Adrenal gland (tissue), 12 donors: ENCODE results near the gene PEF1. TPM values are rescaled to one million over a fixed set of nuclear protein-coding genes. Genes with fewer than 3 reads are reported as not detected.

Experiments
- DNase-seq, 7 donors: peaks; one replicate each; pipeline ENCODE4 v3.0.0-alpha.2; 2019 to 2020
- H3K27ac ChIP-seq, 5 donors: fragments of 200-600 bp; sonication (generic) in 4 of 5; 1 replicate in 3 of 5; 2 replicates in 2 of 5; pipeline versions ENCODE4 v1.5.1 to v1.8.0; 2016 to 2020; ENCODE audit warnings: mild to moderate bottlenecking in 1 of 5
- H3K27me3 ChIP-seq: fragments of 200-600 bp; 2 replicates; pipeline ENCODE4 v1.8.0; 2021
- H3K36me3 ChIP-seq, 2 donors: fragments of 200-600 bp; replicated peaks in 1 of 2; 1 replicate in 1 of 2; 2 replicates in 1 of 2; pipeline versions ENCODE4 v1.5.1 to v1.8.0; 2018 to 2022
- H3K4me1 ChIP-seq, 2 donors: fragments of 200-600 bp; replicated peaks in 1 of 2; 1 replicate in 1 of 2; 2 replicates in 1 of 2; pipeline versions ENCODE4 v1.5.1 to v1.8.0; 2018 to 2021
- H3K4me3 ChIP-seq, 4 donors: fragments of 200-600 bp; sonication (generic) in 3 of 4; one replicate each; pipeline ENCODE4 v1.5.1; 2016 to 2018
- H3K9me3 ChIP-seq, 3 donors: fragments of 200-600 bp; sonication (generic) in 1 of 3; replicated peaks in 1 of 3; 1 replicate in 2 of 3; 2 replicates in 1 of 3; pipeline versions ENCODE4 v1.5.1 to v1.8.0; 2016 to 2021
- CTCF ChIP-seq, 6 experiments: fragments of 450-650 bp in 4 of 6; fragments of 200-600 bp in 2 of 6; sonication (generic) in 1 of 6; IDR thresholded peaks; 1 replicate in 5 of 6; 2 replicates in 1 of 6; pipeline versions ENCODE4 v1.5.1 to v1.8.0; 2016 to 2021; ENCODE audit warnings: antibody characterized with exemption in 6 of 6, mild to moderate bottlenecking in 2 of 6, moderate library complexity in 1 of 6
- POLR2A ChIP-seq, 2 donors: fragments of 450-650 bp; IDR thresholded peaks; one replicate each; pipeline ENCODE4 v1.6.1; 2017; ENCODE audit warnings: antibody characterized with exemption in 2 of 2, mild to moderate bottlenecking in 2 of 2, moderate library complexity in 1 of 2
- WGBS, 4 donors: extraction: QIAGEN DNeasy Blood & Tissue Kit in 2 of 4; methylation state at CpG; one replicate each; pipeline versions ENCODE4 v1.1.5 to v1.1.7; 2013 to 2017; 5-methylcytosine and 5-hydroxymethylcytosine counted together
- intact Hi-C, 2 donors: fragments of 100-400 bp; cut with DNase I; formaldehyde crosslinking; loops; one replicate each; pipeline versions ENCODE4 v1.14.1 to v1.15.0; 2022 to 2023
- polyA plus RNA-seq, 3 donors: library from polyadenylated mRNA; stranded (reverse); fragments of 200-250 nt in 2 of 3; fragments of 350-450 nt in 1 of 3; fragmentation: Illumina TruSeq in 1 of 3; extraction: RNeasy Lipid Tissue Mini Kit (QIAGEN cat#74804) in 1 of 3; gene quantifications; one replicate each; pipeline ENCODE4 v1.2.3, GENCODE V29; 2013 to 2014
- total RNA-seq, 9 donors: library from RNA; depleted of rRNA in 4 of 9; stranded (reverse); fragments of >200 nt in 4 of 9; fragments of 120-200 nt in 1 of 9; fragmentation: NEBNext Ultra II Directional in 1 of 9; extraction: Animal tissue kit (Norgen Biotek cat#: 25700) in 1 of 9; gene quantifications; one replicate each; pipeline versions ENCODE4 v1.1.0 to v1.2.4, GENCODE V29; 2013 to 2023
- donor health status: healthy with polysubstance abuse.
- donor health status: Bipolar disorder and iron deficiency.
- donor health status: DM: yes; HTN: yes; CAD: no.
- donor health status: DM: no; HTN: no; CAD: no.
- donor health status: DM: no; HTN: no; CAD: no.
- donor health status: DM: yes; HTN: yes; CAD: no.

The PEF1 gene
- total and polyA plus RNA-seq, 12 donors: 58.2 to 132 (median 86.2) TPM

GRCh38 chr1:31617218-31617915 is 27.3 kb downstream of the PEF1 start, which contains the start of gene HCRTR1:
HCRTR1 (plus strand) TSS chr1:31617689; CDS start chr1:31619193, 1,504 bp downstream.
- intact Hi-C loops: no loop called here
- Histone ChIP-seq H3K36me3 (no peaks in the 10 kb centered on the region), H3K9me3 (no peaks in the 10 kb centered on the region), H3K4me3 (peak within 1 kb of the TSS in 2 of 4 donors; percentile 20 to 55), H3K27me3 (peaks cover 8% of the 10 kb centered on the region), H3K4me1 (peaks cover 8 to 13% of the 10 kb centered on the region in 2 donors), H3K27ac (no peak within 1 kb of the TSS)
- peak in 1 of 7 donors; percentile 9 for DNase-seq
- 10 to 29% (median 14%) methylated on average over 9 to 48 of the region's 48 CpGs for WGBS, 4 donors
- TF ChIP-seq POLR2A (IDR thresholded peaks at IDR 0.05) (no peak), CTCF (IDR thresholded peaks at IDR 0.05) (no peak)

- Histone ChIP-seq H3K4me3 (no peak overlapping the region), H3K4me1 (peaks cover 8 to 13% of the 10 kb centered on the region in 2 donors), H3K27me3 (peaks cover 8% of the 10 kb centered on the region), H3K36me3 (no peaks in the 10 kb centered on the region), H3K27ac (no peak overlapping the region), H3K9me3 (no peaks in the 10 kb centered on the region)
- 67 to 89% (median 78%) methylated on average over 2 of the region's 2 CpGs for WGBS, 4 donors
- no peak for TF ChIP-seq POLR2A (IDR thresholded peaks at IDR 0.05)
- TF ChIP-seq CTCF (IDR thresholded peaks at IDR 0.05): no peak
- intact Hi-C loops: no loop called here
- DNase-seq: peak in 1 of 7 donors; percentile 8
Measured at GRCh38 chr1:31615939-31616338, 28.7 kb downstream of the PEF1 start.

- peaks cover 8 to 13% of the 10 kb centered on the region in 2 donors for H3K4me1 ChIP-seq
Measured at GRCh38 chr1:31615414-31615813, 29.3 kb downstream of the PEF1 start.

More at GRCh38 chr1:31615414-31615813, 29.3 kb downstream of the PEF1 start:
- DNase-seq: peak in 1 of 7 donors; percentile 5
- WGBS, 4 donors: 88 to 100% (median 93%) methylated on average over 2 to 6 of the region's 6 CpGs
- Histone ChIP-seq H3K9me3 (no peaks in the 10 kb centered on the region), H3K27me3 (peaks cover 8% of the 10 kb centered on the region), H3K36me3 (no peaks in the 10 kb centered on the region), H3K27ac (no peak overlapping the region), H3K4me3 (no peak overlapping the region)
- intact Hi-C loops: no loop called here
- TF ChIP-seq CTCF (IDR thresholded peaks at IDR 0.05): no peak
- no peak for TF ChIP-seq POLR2A (IDR thresholded peaks at IDR 0.05)
